H9 (cell line): ENCODE data around the gene DGKG. TPM values are rescaled to one million over a fixed set of nuclear protein-coding genes. Genes with fewer than 3 reads are reported as not detected.

Source experiments
- DNase-seq: peaks from one replicate; pipeline ENCODE4 v3.0.0-alpha.2; 2017
- H2AFZ ChIP-seq: one replicate; pipeline ENCODE4 v1.6.1; 2013; ENCODE audit warnings: mild to moderate bottlenecking, low read length, control low read depth, moderate library complexity
- H2AK5ac ChIP-seq: 2 replicates; pipeline ENCODE4 v1.6.1; 2013; ENCODE audit warnings: low read length, control low read depth, mixed read lengths; ENCODE audit not compliant: insufficient read length
- H2BK120ac ChIP-seq: one replicate; pipeline ENCODE4 v1.6.1; 2013; ENCODE audit warnings: low read depth, mild to moderate bottlenecking, low read length, control low read depth, inconsistent platforms; ENCODE audit not compliant: poor library complexity, severe bottlenecking
- H2BK12ac ChIP-seq: 2 replicates; pipeline ENCODE4 v1.6.1; 2013; ENCODE audit warnings: low read length, control low read depth, mixed read lengths, low read depth; ENCODE audit not compliant: insufficient read length
- H2BK15ac ChIP-seq: 2 replicates; pipeline ENCODE4 v1.6.1; 2013; ENCODE audit warnings: low read depth, low read length, control low read depth
- H2BK20ac ChIP-seq: one replicate; pipeline ENCODE4 v1.6.1; 2013; ENCODE audit warnings: low read depth, mild to moderate bottlenecking, low read length, control low read depth, inconsistent platforms; ENCODE audit not compliant: poor library complexity, severe bottlenecking
- H2BK5ac ChIP-seq: 2 replicates; pipeline ENCODE4 v1.6.1; 2013; ENCODE audit warnings: low read length, control low read depth, mixed read lengths; ENCODE audit not compliant: insufficient read length
- H3K14ac ChIP-seq: 2 replicates; pipeline ENCODE4 v1.6.1; 2013; ENCODE audit warnings: low read length, control low read depth; ENCODE audit not compliant: insufficient read depth
- H3K18ac ChIP-seq: 2 replicates; pipeline ENCODE4 v1.6.1; 2013; ENCODE audit warnings: low read depth, mild to moderate bottlenecking, mixed read lengths, low read length, control low read depth; ENCODE audit not compliant: insufficient read length
- H3K23ac ChIP-seq: 2 replicates; pipeline ENCODE4 v1.6.1; 2013; ENCODE audit warnings: low read length, control low read depth, mixed read lengths, low read depth; ENCODE audit not compliant: insufficient read length
- H3K23me2 ChIP-seq: 2 replicates; pipeline ENCODE4 v1.6.1; 2013; ENCODE audit warnings: low read depth, mild to moderate bottlenecking, mixed read lengths, low read length, control low read depth; ENCODE audit not compliant: insufficient read length, poor library complexity, severe bottlenecking
- H3K27ac ChIP-seq: 2 replicates; pipeline ENCODE4 v1.5.1; 2013; ENCODE audit warnings: low read length, control low read depth, mixed read lengths, low read depth; ENCODE audit not compliant: insufficient read length
- H3K27me3 ChIP-seq: 2 replicates; pipeline ENCODE4 v1.6.1; 2013; ENCODE audit warnings: low read length, control low read depth, inconsistent platforms; ENCODE audit not compliant: insufficient read depth
- H3K4ac ChIP-seq: 2 replicates; pipeline ENCODE4 v1.6.1; 2013; ENCODE audit warnings: low read depth, mild to moderate bottlenecking, control low read depth, inconsistent platforms, low read length, moderate library complexity
- H3K4me1 ChIP-seq: 2 replicates; pipeline ENCODE4 v1.6.1; 2013; ENCODE audit warnings: low read length, control low read depth, inconsistent platforms; ENCODE audit not compliant: insufficient read depth
- H3K4me2 ChIP-seq: 2 replicates; pipeline ENCODE4 v1.6.1; 2013; ENCODE audit warnings: low read length, control low read depth, mixed read lengths; ENCODE audit not compliant: insufficient read length, insufficient read depth
- H3K56ac ChIP-seq: 2 replicates; pipeline ENCODE4 v1.6.1; 2013; ENCODE audit warnings: low read depth, mild to moderate bottlenecking, mixed read lengths, low read length, control low read depth; ENCODE audit not compliant: insufficient read length
- H3K79me1 ChIP-seq: 2 replicates; pipeline ENCODE4 v1.6.1; 2013; ENCODE audit warnings: low read depth, mild to moderate bottlenecking, moderate library complexity, low read length, control low read depth, inconsistent platforms; ENCODE audit not compliant: insufficient read depth, poor library complexity, severe bottlenecking
- H3K79me2 ChIP-seq: 2 replicates; pipeline ENCODE4 v1.6.1; 2013; ENCODE audit warnings: low read length, control low read depth, inconsistent platforms; ENCODE audit not compliant: insufficient read depth
- H3K9ac ChIP-seq: 2 replicates; pipeline ENCODE4 v1.6.1; 2013; ENCODE audit warnings: low read length, control low read depth, mixed read lengths; ENCODE audit not compliant: insufficient read length; ENCODE audit errors: extremely low read depth
- H3K9me3 ChIP-seq: one replicate; pipeline ENCODE4 v1.6.1; 2013; ENCODE audit warnings: low read depth, low read length, inconsistent platforms; ENCODE audit not compliant: control insufficient read depth
- H3T11ph ChIP-seq: one replicate; pipeline ENCODE4 v1.6.1; 2013; ENCODE audit warnings: mild to moderate bottlenecking, low read length, control low read depth, inconsistent platforms
- H4K20me1 ChIP-seq: one replicate; pipeline ENCODE4 v1.6.1; 2013; ENCODE audit not compliant: control insufficient read depth, insufficient read length, insufficient read depth
- H4K5ac ChIP-seq: 2 replicates; pipeline ENCODE4 v1.6.1; 2013; ENCODE audit warnings: low read depth, mild to moderate bottlenecking, mixed read lengths, low read length, control low read depth; ENCODE audit not compliant: insufficient read length
- H4K8ac ChIP-seq: replicated peaks from 2 replicates; pipeline ENCODE4 v1.6.1; 2013; ENCODE audit warnings: low read length, control low read depth, mixed read lengths, low read depth; ENCODE audit not compliant: insufficient read length
- H4K91ac ChIP-seq: 2 replicates; pipeline ENCODE4 v1.6.1; 2013; ENCODE audit warnings: low read depth, mild to moderate bottlenecking, moderate library complexity, mixed read lengths, low read length, control low read depth; ENCODE audit not compliant: insufficient read length
- H3K27ac Mint-ChIP-seq, 3 experiments: 2 replicates in 2 of 3; 3 replicates in 1 of 3; pipeline ENCODE4 v1.8.0; 2020 to 2021; ENCODE audit warnings: mixed read lengths in 3 of 3, mild to moderate bottlenecking in 1 of 3, moderate library complexity in 1 of 3
- H3K27me3 Mint-ChIP-seq: 2 replicates; pipeline ENCODE4 v1.8.0; 2021; ENCODE audit warnings: low read depth, mild to moderate bottlenecking, moderate library complexity, mixed read lengths
- H3K36me3 Mint-ChIP-seq, 3 experiments: 2 replicates in 2 of 3; 3 replicates in 1 of 3; pipeline ENCODE4 v1.8.0; 2020 to 2021; ENCODE audit warnings: low read depth in 3 of 3, mixed read lengths in 3 of 3; ENCODE audit not compliant: insufficient read depth in 1 of 3
- H3K4me1 Mint-ChIP-seq, 2 experiments: 2 replicates each; pipeline ENCODE4 v1.8.0; 2020; ENCODE audit warnings: mixed read lengths in 2 of 2
- H3K4me3 Mint-ChIP-seq, 2 experiments: 2 replicates in 1 of 2; 3 replicates in 1 of 2; pipeline ENCODE4 v1.8.0; 2020 to 2021; ENCODE audit warnings: mild to moderate bottlenecking in 2 of 2, mixed read lengths in 2 of 2, moderate library complexity in 1 of 2
- H3K9me3 Mint-ChIP-seq, 2 experiments: 2 replicates in 1 of 2; 3 replicates in 1 of 2; pipeline ENCODE4 v1.8.0; 2020; ENCODE audit warnings: mild to moderate bottlenecking in 2 of 2, mixed read lengths in 2 of 2, moderate library complexity in 1 of 2
- WGBS: extraction: QIAGEN DNeasy Blood & Tissue Kit; methylation state at CpG from one replicate; pipeline ENCODE4 v1.1.7; 2013; ENCODE audit warnings: missing lambda C conversion rate, low lambda C conversion rate, mixed read lengths; ENCODE audit not compliant: insufficient read length; ENCODE audit errors: extremely low coverage; 5-methylcytosine and 5-hydroxymethylcytosine counted together
- total RNA-seq: library from RNA; stranded (reverse); gene quantifications from 2 replicates; pipeline ENCODE4 v1.2.1, GENCODE V29; 2021
- TF ChIP-seq, protein P1 (sequence below): fragments of 200-600 bp; sonication (generic); conservative IDR thresholded peaks from 3 replicates; pipeline ENCODE4 v1.8.0; 2021; ENCODE audit warnings: antibody characterized with exemption, mild to moderate bottlenecking

Gene DGKG
- total RNA-seq, 1 experiment from 2014 or later: not detected

DNA sequence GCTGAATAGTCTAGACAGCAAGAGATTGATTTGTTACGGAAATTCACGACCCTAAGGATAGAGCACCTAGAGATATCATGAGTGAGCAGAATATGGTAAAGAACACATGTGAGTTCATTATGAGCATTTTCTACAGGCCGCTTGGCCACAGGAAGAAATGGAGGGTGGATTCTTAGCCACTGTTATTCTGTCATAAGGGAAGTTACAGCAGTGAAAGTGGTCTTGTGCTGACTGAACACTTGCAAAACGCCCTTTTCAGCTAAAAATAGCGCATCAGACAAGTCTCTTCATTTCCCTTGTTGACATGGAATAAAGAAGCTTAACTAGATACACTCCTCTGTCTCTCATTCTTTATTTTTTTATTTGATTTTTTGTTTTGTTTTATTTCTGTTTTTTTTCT is 19.8 kb downstream of the DGKG start:
- Histone ChIP-seq H2AFZ (no peak overlapping the region), H3K9ac (no peak overlapping the region), H3K27ac (no peak overlapping the region), H3K56ac (no peak overlapping the region), H3K79me2 (no peaks in the 10 kb centered on the region), H4K20me1 (no peaks in the 10 kb centered on the region), H3K9me3 (no peaks in the 10 kb centered on the region), H4K5ac (no peak overlapping the region), H2BK20ac (no peak overlapping the region), H3K4me1 (no peaks in the 10 kb centered on the region), H2BK12ac (no peak overlapping the region), H2AK5ac (no peak overlapping the region), H3K23me2 (no peaks in the 10 kb centered on the region), H3K4me2 (no peak overlapping the region), H2BK15ac (no peak overlapping the region), H3K27me3 (no peaks in the 10 kb centered on the region), H3T11ph (no peak overlapping the region), H3K79me1 (no peaks in the 10 kb centered on the region), H2BK120ac (no peak overlapping the region), H2BK5ac (no peak overlapping the region), H3K4ac (no peak overlapping the region), H3K23ac (no peak overlapping the region), H4K91ac (no peak overlapping the region), H3K14ac (no peak overlapping the region), H3K18ac (no peak overlapping the region), H4K8ac (no peak overlapping the region)
- H3K27ac Mint-ChIP-seq: no peak overlapping the region
- TF ChIP-seq, protein P1, sequence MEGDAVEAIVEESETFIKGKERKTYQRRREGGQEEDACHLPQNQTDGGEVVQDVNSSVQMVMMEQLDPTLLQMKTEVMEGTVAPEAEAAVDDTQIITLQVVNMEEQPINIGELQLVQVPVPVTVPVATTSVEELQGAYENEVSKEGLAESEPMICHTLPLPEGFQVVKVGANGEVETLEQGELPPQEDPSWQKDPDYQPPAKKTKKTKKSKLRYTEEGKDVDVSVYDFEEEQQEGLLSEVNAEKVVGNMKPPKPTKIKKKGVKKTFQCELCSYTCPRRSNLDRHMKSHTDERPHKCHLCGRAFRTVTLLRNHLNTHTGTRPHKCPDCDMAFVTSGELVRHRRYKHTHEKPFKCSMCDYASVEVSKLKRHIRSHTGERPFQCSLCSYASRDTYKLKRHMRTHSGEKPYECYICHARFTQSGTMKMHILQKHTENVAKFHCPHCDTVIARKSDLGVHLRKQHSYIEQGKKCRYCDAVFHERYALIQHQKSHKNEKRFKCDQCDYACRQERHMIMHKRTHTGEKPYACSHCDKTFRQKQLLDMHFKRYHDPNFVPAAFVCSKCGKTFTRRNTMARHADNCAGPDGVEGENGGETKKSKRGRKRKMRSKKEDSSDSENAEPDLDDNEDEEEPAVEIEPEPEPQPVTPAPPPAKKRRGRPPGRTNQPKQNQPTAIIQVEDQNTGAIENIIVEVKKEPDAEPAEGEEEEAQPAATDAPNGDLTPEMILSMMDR: no peak
- H3K4me3 Mint-ChIP-seq: no peak overlapping the region
- H3K4me1 Mint-ChIP-seq: no peaks in the 10 kb centered on the region
- WGBS: no CpG with 5 or more reads among the region's 5 CpGs
- peaks cover 10% of the 10 kb centered on the region for H3K27me3 Mint-ChIP-seq
- no peak for DNase-seq
- no peaks in the 10 kb centered on the region for H3K36me3 Mint-ChIP-seq
- H3K9me3 Mint-ChIP-seq: peaks cover 0 to 3% of the 10 kb centered on the region in 2 experiments; a peak in 2 of 5 replicates
